GM21619 (cell line): ENCODE results near the gene CPS1.

ENCODE experiments used
- ATAC-seq: cut with Tn5 transposase; IDR thresholded peaks from one replicate; pipeline ENCODE4 v1.9.1; 2021; ENCODE audit not compliant: unreplicated experiment

The CPS1 gene

GRCh38 chr2:210546424-210547208 is 9.8 kb upstream of the CPS1 start:
- ATAC-seq = no peak

DNA sequence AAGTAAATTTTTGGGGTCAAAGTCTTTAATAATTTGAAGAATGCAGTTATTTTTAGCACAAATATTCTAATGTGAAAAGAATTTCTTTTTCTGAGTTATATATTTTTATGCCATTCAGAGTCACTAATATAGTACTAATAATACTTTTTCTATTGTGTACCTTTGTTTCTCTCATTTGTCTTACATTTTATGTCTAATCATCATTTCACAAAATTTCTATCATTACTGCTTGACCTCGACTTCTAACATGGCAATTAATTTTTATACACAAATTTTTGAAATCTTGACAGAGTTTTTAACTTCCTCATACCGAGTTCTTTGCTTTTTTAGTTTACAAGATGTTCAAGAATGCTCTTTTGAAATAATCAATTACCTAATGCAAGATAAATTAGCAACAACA is 8.4 kb upstream of the CPS1 start:
- no peak for ATAC-seq

GRCh38 chr2:210548878-210549384 is 7.5 kb upstream of the CPS1 start:
- no peak for ATAC-seq

DNA sequence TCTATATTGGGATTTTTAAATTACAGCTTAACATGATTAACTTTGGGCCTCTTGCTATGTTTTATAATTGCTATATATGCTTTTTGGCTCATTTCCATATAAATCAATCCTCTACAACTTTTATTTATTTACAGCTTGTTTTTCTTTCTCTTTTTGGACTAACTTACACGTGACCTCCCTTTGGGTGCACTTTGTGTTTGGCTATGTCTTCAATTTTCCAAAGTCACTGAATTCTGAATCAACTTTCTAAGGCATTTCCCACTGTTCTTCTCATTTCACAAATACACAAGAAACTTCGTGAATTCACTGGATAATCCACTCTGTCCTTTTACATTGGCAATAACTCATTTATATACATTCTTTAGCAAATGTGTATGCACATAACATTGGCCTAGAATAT is 5.4 kb upstream of the CPS1 start:
- ATAC-seq = no peak

DNA sequence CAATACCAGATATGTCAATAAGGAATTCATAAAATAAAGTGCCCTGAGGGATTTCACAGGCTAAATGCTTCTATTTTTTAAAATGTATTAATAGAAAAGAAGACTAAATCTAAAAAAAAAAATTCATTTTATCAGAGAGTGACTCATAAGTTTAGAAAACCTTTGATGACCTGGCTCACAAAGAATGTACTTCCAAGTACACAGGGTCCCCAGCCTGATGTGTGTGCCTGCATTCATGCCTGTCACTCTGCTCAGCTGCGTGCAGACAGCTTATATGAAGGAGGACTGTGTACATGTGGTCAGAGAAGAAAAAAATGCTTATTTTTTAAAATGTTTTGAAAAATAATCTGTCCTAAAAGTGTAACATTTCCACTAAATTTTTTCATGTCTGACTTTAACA is 3.0 kb upstream of the CPS1 start:
- no peak for ATAC-seq

DNA sequence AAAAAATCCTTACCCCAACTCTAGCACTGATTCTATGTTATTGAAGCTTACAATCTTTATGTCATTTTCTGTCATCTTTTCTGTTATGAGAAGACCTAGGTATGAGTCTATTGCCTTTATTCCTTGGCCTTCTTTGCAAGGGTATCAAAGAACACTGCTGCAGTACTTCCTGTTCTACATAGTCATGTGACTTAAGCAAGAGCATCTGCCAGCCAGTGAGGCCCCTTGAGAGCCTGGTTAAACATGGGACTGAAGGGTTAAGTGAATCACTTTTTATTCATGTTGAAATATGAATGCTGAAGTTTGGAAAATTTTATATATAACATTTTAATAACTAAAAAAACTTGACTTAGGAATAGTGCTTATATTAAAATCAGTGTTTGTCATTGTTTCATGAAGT is 844 bp upstream of the CPS1 start:
- ATAC-seq = no peak

DNA sequence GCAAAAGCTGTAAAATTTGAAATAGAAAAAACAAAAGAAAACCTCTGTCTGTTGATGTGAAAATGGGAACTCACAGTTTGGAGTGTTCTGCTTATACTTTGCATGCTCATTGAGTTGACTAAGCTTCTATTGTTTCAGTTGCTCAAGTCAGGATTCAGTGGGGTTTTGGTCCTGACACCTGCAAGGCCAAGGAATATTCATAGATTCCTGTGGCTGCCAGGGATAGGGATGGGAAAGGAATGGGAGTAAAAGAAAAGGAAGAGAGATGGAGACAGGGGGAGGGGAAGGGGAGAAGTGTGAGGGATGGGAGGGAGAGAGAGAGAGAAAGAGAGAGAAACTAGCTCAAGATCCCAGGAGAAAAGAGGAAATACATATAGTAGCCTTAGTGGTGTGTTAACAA is 1.3 kb downstream of the CPS1 start:
- ATAC-seq = no peak

- ATAC-seq = no peak
These were observed 2.3 kb downstream of the CPS1 start for GRCh38 chr2:210558708-210559107.

- ATAC-seq = no peak
These were observed 2.8 kb downstream of the CPS1 start for GRCh38 chr2:210559182-210559581.

DNA sequence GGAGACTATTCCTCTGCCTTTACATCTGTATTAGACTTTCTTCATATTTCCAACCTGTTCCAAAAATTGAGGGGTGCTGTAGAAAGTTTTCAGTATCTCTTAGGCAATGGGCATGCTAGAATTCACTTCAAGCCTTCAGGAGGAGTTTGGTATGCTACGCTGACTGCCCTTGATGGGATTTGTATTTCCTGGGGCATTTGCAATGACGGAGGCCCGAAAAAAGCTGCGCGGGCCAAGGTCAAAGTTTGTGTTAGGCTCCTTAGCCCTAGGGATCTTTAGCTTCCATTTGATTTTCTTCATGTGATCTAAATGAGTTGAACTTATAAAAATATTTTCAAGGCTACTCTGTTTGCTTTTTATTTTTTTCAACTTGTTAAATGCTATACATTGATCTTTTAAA is 5.1 kb downstream of the CPS1 start:
- ATAC-seq = no peak

DNA sequence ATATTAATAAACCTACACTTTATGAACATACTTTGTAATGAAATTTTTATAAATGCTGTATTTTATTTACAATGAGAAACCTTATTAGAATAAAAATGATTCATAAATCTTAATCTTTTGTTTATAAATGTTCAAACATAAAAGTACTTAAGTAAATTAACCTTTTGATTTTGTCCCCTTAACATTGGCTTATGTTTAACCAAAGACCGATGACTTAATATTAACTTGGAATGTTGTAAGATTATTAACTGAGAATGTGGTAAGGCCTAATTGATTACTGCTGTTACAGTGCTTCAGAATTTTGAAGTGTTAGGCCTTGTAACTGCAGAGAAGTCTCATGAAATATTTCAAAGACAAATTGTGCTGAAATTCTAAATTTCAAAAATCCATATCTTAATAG is 5.7 kb downstream of the CPS1 start:
- ATAC-seq = no peak

DNA sequence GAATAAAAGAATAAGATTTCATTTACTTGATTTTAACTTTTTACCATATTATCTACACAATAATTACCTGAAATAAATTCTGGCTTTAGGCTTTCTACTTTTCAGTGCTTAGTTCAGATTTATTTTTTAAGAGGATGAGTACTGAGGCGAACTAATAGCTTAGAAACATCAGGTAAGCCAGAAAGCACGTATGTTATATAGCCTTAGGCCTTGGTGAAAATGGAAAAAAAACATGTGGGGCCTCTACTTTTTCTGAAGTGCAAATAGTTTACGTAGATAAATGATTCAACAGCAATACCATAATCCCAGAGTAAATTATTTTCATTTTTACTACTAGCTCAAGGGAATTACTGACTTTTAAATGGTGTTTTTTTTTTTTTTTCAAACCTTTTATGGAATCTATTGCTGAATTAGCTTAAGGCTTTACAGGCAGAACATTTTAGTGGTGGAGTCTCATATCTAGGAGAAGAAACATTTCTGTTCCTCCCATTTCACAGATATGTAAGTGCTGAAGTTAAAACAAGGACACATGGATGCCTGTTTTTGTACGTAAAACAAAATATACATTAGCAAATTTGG is 6.2 kb downstream of the CPS1 start:
- no peak for ATAC-seq

GRCh38 chr2:210567279-210567678 is 10.9 kb downstream of the CPS1 start:
- no peak for ATAC-seq

GRCh38 chr2:210568108-210568507 is 11.7 kb downstream of the CPS1 start:
- no peak for ATAC-seq

GRCh38 chr2:210577263-210578071 is 21.1 kb downstream of the CPS1 start:
- ATAC-seq = peak; percentile 94

DNA sequence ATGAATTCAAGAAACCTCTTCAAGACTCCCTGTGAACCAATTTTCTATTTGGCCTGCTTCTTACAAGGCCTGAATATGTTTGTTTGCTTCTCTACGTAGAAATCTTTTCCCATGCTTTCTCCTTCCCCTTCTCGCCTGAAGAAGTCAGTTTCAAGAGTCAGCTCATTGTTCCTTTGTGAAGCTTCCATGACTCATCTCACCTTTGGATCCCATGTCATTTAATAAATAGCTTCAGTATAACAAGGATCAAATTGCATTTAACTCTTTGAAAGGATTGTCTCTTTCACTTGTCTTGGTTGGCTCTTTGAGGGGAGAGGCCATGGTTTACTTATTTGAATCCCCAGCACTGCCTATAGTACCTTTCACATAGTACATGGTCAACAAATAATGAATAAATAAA is 28.4 kb downstream of the CPS1 start:
- no peak for ATAC-seq

GRCh38 chr2:210586381-210586780 is 30.0 kb downstream of the CPS1 start:
- no peak for ATAC-seq

DNA sequence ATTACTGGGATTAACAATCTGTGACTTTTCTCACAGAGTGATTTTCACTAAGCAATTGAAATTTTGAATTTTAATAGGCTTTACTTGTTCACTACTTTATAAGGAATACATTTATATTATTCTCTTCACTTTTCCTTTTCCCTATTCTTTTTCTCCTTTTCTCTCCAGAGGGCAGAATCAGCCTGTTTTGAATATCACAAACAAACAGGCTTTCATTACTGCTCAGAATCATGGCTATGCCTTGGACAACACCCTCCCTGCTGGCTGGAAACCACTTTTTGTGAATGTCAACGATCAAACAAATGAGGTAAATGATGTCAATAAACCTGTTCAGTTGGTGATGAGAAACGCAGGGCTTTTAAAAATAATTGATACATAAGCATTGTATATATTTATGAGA is 35.3 kb downstream of the CPS1 start:
- no peak for ATAC-seq

DNA sequence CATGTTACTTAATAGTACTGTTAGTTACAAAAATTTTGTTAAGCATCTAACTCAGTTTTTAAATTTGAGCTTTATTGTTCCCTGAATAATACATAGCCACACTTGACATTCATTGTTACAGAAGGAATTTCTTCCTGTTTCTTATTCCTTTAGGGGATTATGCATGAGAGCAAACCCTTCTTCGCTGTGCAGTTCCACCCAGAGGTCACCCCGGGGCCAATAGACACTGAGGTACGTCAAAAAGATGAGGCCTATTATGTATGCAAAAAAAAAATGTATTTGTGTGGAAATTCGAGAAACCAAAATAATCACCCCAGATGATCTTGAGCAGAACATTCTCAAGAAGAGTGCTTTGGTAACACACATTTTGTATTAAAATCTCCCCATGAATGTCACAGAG is 36.3 kb downstream of the CPS1 start:
- no peak for ATAC-seq

GRCh38 chr2:210593166-210593565 is 36.8 kb downstream of the CPS1 start:
- no peak for ATAC-seq

GRCh38 chr2:210598219-210598618 is 41.8 kb downstream of the CPS1 start:
- ATAC-seq = no peak

DNA sequence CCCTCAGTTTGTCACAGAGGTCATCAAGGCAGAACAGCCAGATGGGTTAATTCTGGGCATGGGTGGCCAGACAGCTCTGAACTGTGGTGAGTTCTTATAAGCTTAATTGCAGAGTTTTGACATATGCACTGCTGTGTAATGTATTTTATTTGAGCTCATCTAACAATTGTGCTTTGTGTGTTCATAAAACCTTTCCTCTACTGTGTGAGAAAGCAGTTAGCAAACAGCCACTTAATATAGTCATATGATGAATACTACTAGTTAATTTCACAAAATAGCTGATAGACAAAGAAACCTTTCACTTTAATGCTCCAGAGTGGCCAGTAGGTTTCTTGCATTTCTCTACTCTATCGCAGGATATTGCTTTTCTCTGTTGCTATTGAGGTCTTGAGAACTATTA is 43.1 kb downstream of the CPS1 start:
- ATAC-seq = no peak
